ENCODE data around the gene CIRBP. TPM values are rescaled to one million over a fixed set of nuclear protein-coding genes. Genes with fewer than 3 reads are reported as not detected.

Gene CIRBP
- total RNA-seq, 2 experiments from 2014 or later, result 207 to 210 TPM

DNA sequence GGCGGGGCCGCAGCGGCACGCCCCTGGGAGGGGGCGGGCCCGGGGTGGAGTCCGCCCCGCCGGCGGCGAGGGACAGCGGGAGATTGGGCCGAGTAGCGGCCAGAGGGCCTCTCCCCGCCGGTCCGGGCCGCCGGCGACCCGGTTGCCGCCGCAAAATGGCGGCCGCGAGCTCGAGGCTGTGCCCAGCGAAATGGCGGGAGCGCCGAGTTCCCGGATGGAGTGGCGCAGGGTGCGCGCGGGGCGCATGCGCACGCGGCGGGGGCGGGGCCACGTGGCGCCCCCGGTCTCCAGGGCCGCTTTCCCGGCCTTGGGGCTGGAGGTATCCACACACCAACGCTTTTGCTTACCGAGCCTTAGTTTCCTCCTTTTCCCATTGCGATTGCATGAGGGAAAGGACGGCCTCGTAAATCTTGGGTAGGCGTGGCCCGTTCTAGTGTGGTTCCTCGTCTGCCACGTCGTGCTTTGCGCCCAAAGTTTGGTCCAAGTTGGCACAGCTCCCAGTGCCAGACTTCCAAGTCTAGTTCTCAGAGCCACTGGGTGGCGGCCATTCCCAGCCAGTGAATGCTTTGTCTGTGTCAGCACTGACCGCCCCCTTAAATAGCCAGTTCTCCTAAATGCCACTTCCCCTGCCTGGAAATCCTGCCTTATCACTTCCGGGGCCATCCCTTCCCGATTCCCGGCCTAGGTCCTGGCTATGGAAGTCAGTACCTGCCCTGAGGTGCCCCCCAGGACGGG lies 513 bp downstream of the CIRBP start:
- POLR2A ChIA-PET, result interaction anchor here (0.5 to 1.4 kb wide), 11 partner anchors 9 to 384 kb away, joined by 3 to 38 read pairs (median 4); partner anchors contain the start of gene ATP5F1D
- CTCF ChIA-PET, result interaction anchor here (1.2 to 17.9 kb wide), 4 partner anchors 8 to 26 kb away, joined by 3 to 373 read pairs (median 40); partner anchors contain the start of gene ATP5F1D

DNA sequence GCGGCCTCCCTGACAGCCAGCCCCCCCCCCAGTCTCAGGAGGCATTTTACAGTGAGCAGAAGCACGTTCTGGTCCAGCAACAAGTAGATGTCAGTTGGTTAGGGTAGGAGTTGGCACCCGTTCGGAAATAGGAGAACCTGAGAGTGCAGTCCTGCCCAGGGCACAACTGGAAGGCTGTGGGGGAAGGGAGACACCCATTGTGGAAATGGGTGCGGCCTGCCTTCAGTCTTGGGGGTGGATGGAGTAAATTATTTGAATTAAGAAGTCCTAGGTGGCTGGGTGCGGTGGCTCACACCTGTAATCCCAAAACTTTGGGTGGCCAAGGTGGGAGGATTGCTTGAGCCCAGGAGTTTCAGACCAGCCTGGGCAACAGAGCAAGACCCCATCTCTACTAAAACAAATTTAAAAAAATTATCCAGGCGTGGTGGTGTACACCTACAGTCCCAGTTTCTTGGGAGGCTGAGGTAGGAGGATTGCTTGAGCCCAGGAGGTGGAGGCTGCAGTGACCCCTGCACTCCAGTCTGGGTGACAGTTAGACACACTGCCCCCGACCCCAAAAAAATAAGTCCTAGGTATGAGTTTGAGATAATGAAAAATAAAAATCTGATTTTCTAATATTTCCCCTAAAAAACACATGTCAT lies 1.2 kb downstream of the CIRBP start:
- POLR2A ChIA-PET, result no interaction called here
- CTCF ChIA-PET, result interaction anchor here (4.3 to 17.9 kb wide), 2 partner anchors 26 to 27 kb away, joined by 31 to 373 read pairs; partner anchors contain the start of gene ATP5F1D

DNA sequence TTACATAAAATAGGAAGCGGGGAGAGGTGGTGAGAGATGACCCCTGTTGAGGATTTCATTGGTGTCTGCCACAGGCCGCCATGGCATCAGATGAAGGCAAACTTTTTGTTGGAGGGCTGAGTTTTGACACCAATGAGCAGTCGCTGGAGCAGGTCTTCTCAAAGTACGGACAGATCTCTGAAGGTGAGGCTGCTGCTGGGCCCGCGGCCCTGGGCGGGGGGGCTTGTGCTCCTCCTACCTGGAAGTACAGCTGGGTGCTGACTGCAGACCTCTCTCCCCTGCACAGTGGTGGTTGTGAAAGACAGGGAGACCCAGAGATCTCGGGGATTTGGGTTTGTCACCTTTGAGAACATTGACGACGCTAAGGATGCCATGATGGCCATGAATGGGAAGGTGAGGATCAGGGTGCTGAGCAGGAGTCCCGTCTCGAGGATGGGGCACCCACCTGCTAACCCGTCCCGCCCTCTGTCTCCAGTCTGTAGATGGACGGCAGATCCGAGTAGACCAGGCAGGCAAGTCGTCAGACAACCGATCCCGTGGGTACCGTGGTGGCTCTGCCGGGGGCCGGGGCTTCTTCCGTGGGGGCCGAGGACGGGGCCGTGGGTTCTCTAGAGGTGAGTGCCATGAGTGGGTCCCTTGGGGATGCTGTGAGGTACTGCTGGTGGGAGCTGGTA lies 1.9 kb downstream of the CIRBP start:
- ChIA-PET POLR2A (interaction anchor here (1.2 kb wide), 1 partner anchor 30 kb away, joined by 5 read pairs; the partner anchor contains the start of gene ATP5F1D), CTCF (interaction anchor here (0.6 to 4.3 kb wide), 2 partner anchors 13 to 27 kb away, joined by 4 to 31 read pairs; no protein-coding TSS in a partner anchor)

DNA sequence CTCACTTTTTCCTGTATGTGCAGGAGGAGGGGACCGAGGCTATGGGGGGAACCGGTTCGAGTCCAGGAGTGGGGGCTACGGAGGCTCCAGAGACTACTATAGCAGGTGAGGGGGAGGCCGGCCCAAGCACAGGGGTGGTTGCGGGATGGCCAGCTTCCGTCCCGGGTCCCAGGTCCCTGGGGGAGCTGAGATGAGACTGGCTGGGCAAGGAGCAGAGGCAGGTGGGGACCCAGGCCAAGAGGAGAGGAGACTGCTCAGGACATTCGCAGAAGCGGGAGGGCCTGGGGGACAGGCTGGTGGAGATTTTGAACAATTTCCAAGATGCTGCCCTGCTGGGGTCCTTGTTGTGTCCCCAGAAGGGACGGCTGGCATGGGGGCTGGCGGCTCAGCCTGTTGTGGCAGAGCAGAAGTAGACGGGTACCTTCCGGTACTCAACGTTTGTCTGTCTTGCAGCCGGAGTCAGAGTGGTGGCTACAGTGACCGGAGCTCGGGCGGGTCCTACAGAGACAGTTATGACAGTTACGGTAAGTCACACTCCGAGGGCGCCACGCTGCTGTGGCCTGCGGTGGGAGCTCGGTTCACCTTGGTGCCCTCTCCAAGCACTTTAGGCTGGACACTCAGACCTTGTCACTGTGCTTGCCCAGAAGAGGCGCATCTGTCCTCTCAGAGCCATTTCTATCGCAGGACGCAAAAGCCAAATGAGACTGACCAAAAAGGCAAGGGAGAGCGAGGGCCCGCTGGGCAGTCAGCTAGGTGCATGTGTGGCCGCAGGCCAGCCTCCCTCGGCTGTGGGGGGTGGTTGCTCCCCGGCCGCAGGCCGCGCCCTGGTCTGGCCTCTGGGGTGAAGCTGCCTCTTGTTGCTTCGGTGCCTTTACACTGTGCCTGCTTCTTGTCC lies 2.6 kb downstream of the CIRBP start:
- CTCF ChIA-PET, result interaction anchor here (0.6 to 4.3 kb wide), 2 partner anchors 14 to 27 kb away, joined by 4 to 31 read pairs; no protein-coding TSS in a partner anchor
- POLR2A ChIA-PET, result interaction anchor here (1.2 to 1.3 kb wide), 2 partner anchors 28 to 31 kb away, joined by 5 to 7 read pairs; partner anchors contain the start of gene ATP5F1D

DNA sequence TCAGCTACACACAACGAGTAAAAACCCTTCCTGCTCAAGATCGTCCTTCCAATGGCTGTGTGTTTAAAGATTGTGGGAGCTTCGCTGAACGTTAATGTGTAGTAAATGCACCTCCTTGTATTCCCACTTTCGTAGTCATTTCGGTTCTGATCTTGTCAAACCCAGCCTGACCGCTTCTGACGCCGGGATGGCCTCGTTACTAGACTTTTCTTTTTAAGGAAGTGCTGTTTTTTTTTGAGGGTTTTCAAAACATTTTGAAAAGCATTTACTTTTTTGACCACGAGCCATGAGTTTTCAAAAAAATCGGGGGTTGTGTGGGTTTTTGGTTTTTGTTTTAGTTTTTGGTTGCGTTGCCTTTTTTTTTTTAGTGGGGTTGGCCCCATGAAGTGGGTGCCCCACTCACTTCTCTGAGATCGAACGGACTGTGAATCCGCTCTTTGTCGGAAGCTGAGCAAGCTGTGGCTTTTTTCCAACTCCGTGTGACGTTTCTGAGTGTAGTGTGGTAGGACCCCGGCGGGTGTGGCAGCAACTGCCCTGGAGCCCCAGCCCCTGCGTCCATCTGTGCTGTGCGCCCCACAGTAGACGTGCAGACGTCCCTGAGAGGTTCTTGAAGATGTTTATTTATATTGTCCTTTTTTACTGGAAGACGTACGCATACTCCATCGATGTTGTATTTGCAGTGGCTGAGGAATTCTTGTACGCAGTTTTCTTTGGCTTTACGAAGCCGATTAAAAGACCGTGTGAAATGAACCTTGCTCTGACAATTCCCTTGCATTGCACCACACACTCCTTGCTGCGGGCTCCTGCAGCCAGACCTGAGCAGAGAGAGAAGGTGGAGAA lies 3.5 kb downstream of the CIRBP start:
- ChIA-PET POLR2A (interaction anchor here (1.0 to 1.3 kb wide), 3 partner anchors 20 to 354 kb away, joined by 3 to 7 read pairs (median 3); no protein-coding TSS in a partner anchor), CTCF (interaction anchor here (4.3 kb wide), 1 partner anchor 28 kb away, joined by 31 read pairs; no protein-coding TSS in a partner anchor)

DNA sequence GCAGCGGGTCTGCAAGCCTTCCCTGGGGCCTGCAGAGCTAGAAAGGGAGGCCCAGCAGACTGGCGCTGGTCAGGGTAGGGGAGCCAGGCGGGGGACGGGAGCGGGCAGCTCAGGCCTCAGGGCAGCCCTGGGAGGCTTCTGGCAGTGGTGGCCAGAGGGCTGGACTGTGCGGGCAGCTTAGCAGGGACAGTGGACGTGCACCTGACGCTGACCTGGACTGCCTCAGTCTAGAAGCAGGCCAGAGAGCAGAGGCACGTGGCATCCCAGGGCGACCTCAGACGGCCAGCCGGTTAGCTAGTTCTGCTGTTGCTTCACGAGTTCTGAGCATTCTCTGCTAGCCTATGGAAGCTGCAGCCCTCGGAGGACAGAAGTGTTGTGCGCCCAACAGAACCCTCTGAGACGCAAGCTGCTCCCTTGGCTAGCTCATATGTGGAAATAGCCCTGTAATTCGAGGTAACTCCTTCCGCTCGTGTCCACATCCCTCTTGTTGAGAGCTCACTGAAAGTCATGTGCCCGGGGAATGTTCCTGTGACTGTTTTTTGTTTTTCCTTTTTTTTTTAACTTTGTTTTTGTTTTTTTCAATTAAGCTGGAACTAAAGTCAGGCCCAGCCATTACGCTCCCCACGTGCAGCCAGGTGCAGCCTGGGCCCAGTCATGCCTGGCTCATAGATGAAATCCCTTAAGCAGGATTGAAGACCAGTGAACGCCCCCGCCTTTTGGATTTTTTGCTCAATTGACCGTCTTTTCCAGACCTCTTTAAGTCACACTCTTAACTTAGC lies 4.3 kb downstream of the CIRBP start:
- ChIA-PET POLR2A (interaction anchor here (1.0 to 1.4 kb wide), 4 partner anchors 12 to 355 kb away, joined by 3 to 7 read pairs (median 4); no protein-coding TSS in a partner anchor), CTCF (interaction anchor here (1.2 to 4.3 kb wide), 2 partner anchors 8 to 29 kb away, joined by 3 to 31 read pairs; no protein-coding TSS in a partner anchor)

DNA sequence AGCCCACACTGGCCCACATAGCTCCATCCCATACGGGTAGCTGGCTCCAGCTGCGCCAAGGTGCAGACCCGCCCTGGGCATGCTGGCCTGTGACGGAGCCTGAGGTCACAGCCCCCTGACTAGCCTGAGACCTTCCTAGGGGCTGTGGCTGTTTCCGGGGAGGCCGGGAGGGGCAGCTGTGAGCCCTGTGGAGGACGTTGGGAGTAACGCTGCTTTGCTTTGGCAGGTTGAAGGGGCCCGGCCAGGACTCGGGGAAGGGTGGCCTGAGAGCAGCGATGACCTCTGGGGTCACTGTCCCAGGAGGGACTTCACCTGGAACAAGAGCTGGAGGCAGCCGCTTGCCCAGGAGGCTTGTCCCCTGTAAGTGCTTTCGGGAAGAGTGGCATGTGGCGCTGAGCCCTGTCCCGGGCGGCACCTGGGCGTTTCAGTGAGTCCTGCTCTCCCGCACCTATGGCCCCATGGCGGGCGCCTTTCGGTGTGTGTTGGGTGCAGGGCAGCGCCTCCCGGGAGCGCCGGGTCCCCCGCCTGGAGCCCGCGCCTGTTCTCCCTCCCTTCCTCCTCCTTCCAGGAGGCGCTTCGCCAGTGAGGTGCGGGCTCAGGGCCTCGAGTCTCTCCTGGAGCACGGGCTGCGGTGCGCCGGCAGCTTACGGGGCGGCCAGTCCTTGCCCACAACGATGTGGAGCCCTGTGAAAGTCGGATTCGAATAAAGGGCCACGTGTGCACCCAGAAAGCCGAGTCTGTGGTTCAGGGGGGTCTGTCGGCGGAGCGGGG lies 5.1 kb downstream of the CIRBP start:
- ChIA-PET POLR2A (interaction anchor here (1.4 kb wide), 1 partner anchor 13 kb away, joined by 5 read pairs; no protein-coding TSS in a partner anchor), CTCF (interaction anchor here (1.2 to 4.3 kb wide), 2 partner anchors 9 to 30 kb away, joined by 3 to 31 read pairs; no protein-coding TSS in a partner anchor)

DNA sequence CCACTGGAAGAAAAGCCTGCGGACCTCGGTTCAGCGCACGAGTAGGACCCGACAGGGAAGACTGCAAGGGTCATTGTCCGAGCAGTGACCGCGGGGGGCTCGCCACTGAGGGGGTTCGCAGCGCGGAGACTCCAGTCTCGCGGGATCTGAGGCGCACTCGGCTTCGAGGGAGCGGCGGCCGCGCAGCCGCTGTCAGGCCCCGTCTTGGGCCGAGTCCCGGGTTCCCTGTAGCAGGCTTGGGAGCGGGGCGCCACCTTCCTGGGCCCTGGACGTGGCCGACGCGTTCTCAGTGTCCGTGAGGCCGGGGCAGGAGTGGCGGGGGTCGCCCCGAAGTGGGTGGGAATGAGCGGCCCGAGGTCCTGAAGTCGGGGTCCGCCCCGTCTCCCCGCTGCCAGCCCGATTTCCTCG lies 5.7 kb downstream of the CIRBP start:
- ChIA-PET POLR2A (interaction anchor here (0.5 to 1.9 kb wide), 5 partner anchors 8 to 200 kb away, joined by 3 to 10 read pairs (median 4); no protein-coding TSS in a partner anchor), CTCF (interaction anchor here (1.0 to 4.3 kb wide), 4 partner anchors 8 to 31 kb away, joined by 3 to 31 read pairs (median 6); no protein-coding TSS in a partner anchor)

DNA sequence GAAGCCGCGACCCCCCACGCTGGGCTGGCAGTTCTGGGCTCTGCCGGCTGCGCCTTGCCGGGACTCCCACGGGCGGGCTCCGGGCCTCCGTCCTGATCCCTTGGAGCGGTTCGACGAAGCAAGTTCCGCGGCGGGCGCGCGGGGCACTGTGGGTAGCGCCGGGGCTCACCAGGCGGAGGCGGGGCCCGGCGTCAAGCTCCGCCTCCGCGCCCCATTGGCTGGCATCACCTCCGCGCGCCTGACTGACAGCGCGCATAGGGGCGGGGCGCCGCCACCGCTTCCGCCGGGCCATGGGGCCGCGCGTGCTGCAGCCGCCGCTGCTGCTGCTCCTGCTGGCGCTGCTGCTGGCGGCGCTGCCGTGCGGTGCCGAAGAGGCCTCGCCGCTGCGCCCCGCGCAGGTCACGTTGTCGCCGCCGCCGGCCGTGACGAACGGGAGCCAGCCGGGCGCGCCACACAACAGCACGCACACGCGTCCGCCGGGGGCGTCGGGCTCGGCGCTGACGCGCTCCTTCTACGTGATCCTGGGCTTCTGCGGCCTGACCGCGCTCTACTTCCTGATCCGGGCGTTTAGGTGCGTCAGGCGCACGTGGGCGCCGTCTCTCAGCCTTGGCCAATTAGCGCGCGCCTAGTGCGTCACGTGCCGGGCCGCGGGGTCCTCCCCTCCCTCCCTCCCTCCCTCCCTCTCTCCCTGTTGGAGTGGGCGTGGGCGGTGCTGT lies 6.3 kb downstream of the CIRBP start, which contains the start of gene FAM174C:
Gene FAM174C, plus strand, starts transcription at position 271 of the 716 bp plus-strand sequence. Its CDS starts 20 bp downstream, at position 291.
- CTCF ChIA-PET, result interaction anchor here (0.6 to 1.0 kb wide), 3 partner anchors 9 to 880 kb away, joined by 3 to 7 read pairs (median 6); no protein-coding TSS in a partner anchor
- POLR2A ChIA-PET, result interaction anchor here (0.5 to 1.9 kb wide), 4 partner anchors 9 to 201 kb away, joined by 3 to 10 read pairs (median 4); no protein-coding TSS in a partner anchor

DNA sequence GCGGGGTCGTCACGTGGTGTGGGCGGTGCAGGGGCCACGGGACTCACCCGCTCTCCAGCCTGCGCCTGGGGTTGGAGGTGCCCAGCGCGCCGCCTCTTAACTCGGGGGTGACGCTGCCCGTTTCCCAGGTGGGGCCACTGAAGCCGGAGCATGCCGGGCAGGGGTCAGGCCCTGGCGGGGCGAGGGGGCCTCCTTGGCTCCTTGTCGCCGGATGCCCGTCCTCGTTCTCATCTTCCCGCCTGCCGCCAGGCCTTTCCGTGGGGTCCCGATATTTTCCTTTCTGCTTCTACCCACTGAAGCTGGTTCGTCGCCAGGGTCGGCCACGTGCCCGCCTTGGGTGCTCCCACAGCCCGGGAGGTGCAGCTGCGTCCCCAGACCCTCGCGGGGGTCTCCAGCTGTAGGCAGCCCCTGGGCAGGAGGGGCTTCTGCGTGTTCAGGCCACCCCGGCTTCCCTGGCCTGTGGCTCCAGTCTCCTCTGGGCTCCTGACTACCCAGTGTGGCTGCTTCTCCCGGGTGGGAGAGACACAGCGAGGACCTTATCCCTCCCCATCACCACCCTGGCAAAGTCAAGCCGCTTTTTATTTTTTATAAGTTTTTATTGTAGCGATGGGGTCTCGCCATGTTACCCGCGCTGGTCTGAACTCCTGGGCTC lies 7.0 kb downstream of the CIRBP start:
- ChIA-PET CTCF (interaction anchor here (0.6 kb wide), 1 partner anchor 880 kb away, joined by 3 read pairs; no protein-coding TSS in a partner anchor), POLR2A (interaction anchor here (1.9 kb wide), 1 partner anchor 23 kb away, joined by 10 read pairs; no protein-coding TSS in a partner anchor)

DNA sequence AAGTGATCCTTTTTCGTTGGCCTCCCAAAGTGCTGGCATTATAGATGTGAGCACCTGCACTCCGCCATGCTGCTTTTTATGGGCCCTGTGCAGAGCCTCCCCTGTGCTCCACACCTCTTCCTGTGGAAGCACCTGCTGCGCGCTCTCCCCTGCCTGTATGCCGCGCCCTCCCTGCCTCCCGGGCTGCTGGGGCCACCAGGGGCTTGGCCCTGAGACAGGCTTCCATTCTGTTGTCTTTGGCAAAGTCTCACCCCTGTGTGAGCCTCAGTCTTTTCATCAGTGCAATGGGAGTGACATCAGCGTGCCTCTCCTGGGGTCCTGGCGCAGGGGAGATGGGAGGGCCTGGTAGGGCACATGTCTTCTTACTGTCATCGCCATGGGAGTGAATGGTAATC lies 7.5 kb downstream of the CIRBP start:
- CTCF ChIA-PET, result interaction anchor here (1.2 to 1.8 kb wide), 2 partner anchors 7 to 32 kb away, joined by 3 to 5 read pairs; partner anchors contain the start of gene CIRBP
- POLR2A ChIA-PET, result interaction anchor here (1.9 kb wide), 1 partner anchor 24 kb away, joined by 10 read pairs; no protein-coding TSS in a partner anchor

DNA sequence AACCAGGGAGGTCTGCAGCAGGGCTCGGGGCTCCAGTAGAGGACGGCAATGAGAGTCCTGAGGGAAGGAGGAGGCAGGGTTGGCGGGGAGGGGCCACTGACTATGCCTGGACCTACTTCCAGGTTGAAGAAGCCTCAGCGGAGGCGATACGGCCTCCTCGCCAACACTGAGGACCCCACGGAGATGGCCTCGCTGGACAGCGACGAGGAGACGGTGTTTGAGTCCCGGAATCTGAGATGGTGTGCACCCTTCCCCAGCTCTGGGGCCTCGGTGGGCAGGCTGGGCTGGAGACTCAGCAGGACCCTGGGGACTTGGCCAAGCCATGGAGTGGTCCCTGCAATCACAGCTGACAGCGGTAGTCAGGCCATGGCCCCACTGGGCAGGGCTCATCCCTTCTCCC lies 7.9 kb downstream of the CIRBP start:
- CTCF ChIA-PET, result interaction anchor here (1.2 to 1.8 kb wide), 2 partner anchors 8 to 33 kb away, joined by 3 to 5 read pairs; partner anchors contain the start of gene CIRBP
- POLR2A ChIA-PET, result no interaction called here

DNA sequence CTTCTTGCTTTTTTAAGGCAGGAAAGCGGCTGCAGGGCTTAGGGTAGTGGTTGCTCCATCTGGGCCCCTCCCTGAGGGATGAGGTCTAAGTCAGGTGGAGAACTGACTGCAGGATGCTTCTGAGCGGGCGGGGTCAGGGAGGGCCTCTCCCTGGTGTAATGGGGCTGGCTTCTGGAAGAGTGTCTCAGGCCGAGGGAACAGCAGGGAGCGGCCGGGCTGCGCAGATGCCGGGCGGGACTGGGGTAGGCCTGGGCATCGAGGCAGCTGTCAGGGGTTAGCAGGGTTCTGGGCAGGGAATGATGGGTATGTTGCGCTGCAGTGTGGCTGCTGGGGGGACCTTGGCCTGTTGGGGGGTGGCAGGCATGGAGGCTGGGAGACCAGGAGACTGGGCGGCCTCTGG lies 8.9 kb downstream of the CIRBP start:
- ChIA-PET POLR2A (no interaction called here), CTCF (interaction anchor here (1.8 to 2.7 kb wide), 2 partner anchors 34 to 39 kb away, joined by 5 to 8 read pairs; no protein-coding TSS in a partner anchor)

Measured in activated CD8-positive, alpha-beta memory T cell treated with anti-CD3 and anti-CD28 coated beads for 36 hours (primary cell).